ENCODE data around the gene AMIGO1.

Gene AMIGO1

DNA sequence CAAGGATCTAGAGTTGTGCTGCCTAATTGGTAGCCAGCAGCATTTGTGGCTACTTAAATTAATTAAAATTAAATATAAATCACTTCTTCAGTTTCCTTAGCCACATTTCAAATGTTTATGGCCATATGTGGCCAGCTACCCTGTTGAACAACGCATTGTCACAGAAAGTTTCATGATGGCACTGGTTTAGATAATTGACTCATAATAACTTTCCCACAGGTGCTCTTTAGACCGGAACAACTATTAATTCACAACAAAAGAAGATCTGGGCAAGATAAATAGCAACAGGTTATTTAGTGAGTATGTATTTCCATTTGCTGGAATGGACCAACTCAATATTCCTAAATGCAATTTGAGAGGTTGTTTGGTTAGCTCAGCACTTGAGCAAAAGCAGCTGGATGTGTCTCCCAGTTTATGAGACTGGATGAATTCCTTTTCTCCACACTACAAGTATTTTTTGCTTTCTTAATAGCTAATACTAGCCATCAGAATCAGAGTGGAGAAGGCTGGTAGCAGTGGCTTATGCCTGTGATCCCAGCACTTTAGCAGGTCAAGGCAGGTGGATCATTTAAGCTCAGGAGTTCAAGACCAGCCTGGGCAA is 3.7 kb upstream of the AMIGO1 start:
- no peak for TF ChIP-seq FOXP2 (optimal IDR thresholded peaks at IDR 0.05; ENCODE audit: borderline replicate concordance, extremely low read depth, extremely low read length, insufficient read depth)
- no peak for TF ChIP-seq POLR2AphosphoS5 (IDR thresholded peaks at IDR 0.05; ENCODE audit: low read depth, low read length)
- no peak for TF ChIP-seq SIN3A (IDR thresholded peaks at IDR 0.05; ENCODE audit: borderline replicate concordance, insufficient read depth, low read length)
- no peak for TF ChIP-seq TAF1 (IDR thresholded peaks at IDR 0.05; ENCODE audit: borderline replicate concordance, insufficient read depth, low read length)
- TF ChIP-seq, protein P1, sequence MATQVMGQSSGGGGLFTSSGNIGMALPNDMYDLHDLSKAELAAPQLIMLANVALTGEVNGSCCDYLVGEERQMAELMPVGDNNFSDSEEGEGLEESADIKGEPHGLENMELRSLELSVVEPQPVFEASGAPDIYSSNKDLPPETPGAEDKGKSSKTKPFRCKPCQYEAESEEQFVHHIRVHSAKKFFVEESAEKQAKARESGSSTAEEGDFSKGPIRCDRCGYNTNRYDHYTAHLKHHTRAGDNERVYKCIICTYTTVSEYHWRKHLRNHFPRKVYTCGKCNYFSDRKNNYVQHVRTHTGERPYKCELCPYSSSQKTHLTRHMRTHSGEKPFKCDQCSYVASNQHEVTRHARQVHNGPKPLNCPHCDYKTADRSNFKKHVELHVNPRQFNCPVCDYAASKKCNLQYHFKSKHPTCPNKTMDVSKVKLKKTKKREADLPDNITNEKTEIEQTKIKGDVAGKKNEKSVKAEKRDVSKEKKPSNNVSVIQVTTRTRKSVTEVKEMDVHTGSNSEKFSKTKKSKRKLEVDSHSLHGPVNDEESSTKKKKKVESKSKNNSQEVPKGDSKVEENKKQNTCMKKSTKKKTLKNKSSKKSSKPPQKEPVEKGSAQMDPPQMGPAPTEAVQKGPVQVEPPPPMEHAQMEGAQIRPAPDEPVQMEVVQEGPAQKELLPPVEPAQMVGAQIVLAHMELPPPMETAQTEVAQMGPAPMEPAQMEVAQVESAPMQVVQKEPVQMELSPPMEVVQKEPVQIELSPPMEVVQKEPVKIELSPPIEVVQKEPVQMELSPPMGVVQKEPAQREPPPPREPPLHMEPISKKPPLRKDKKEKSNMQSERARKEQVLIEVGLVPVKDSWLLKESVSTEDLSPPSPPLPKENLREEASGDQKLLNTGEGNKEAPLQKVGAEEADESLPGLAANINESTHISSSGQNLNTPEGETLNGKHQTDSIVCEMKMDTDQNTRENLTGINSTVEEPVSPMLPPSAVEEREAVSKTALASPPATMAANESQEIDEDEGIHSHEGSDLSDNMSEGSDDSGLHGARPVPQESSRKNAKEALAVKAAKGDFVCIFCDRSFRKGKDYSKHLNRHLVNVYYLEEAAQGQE (IDR thresholded peaks at IDR 0.05; ENCODE audit: insufficient read depth in 1 of 2, low read depth in 2 of 2, low read length in 2 of 2) = no peak

DNA sequence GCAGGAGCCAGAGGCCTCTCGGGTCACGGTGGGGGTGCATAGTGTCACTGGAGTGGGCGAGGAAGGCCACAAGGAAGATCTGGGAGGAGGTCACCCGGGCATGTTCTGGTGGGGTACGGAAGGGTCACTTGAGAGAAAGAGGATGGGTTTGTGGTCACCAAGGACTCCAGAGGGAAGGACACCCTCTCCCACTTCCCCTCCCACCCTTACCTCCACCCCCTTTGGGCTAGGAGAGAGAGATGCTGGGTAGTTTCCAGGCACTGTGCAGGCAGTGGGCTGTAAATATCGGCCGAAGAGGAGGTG is 703 bp downstream of the AMIGO1 start:
- no peak for TF ChIP-seq TAF1 (IDR thresholded peaks at IDR 0.05; ENCODE audit: borderline replicate concordance, insufficient read depth, low read length)
- TF ChIP-seq, protein P1 (IDR thresholded peaks at IDR 0.05; ENCODE audit: insufficient read depth in 1 of 2, low read depth in 2 of 2, low read length in 2 of 2) = no peak
- no peak for TF ChIP-seq SIN3A (IDR thresholded peaks at IDR 0.05; ENCODE audit: borderline replicate concordance, insufficient read depth, low read length)

- TF ChIP-seq, protein P1 (IDR thresholded peaks at IDR 0.05; ENCODE audit: insufficient read depth in 1 of 2, low read depth in 2 of 2, low read length in 2 of 2) = no peak
- TF ChIP-seq TAF1 (IDR thresholded peaks at IDR 0.05; ENCODE audit: borderline replicate concordance, insufficient read depth, low read length) = no peak
- no peak for TF ChIP-seq FOXP2 (optimal IDR thresholded peaks at IDR 0.05; ENCODE audit: borderline replicate concordance, extremely low read depth, extremely low read length, insufficient read depth)
- TF ChIP-seq SIN3A (IDR thresholded peaks at IDR 0.05; ENCODE audit: borderline replicate concordance, insufficient read depth, low read length) = no peak
- no peak for TF ChIP-seq POLR2AphosphoS5 (IDR thresholded peaks at IDR 0.05; ENCODE audit: low read depth, low read length)
Measured at GRCh38 chr1:109508001-109508872, 1.3 kb downstream of the AMIGO1 start.

DNA sequence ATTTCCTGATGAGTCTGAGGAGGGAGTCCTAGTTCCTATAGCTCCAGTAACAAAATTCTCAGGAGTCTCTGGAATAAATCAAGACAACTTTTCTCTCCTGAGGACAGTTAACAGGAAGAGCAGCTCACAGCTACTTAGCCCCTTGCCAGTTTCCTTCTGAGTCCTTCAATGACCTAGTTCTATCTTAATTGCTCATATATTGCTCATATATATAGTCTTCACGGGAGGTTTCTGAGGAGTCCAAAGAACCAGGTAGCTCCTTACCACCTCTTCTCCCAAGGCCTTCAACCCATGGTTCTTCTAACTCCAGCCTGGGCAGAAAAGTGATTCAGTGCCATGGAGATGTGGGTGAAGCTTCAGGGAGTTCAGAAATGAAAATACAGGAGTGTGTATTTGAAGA is 4.6 kb downstream of the AMIGO1 start:
- no peak for TF ChIP-seq POLR2AphosphoS5 (IDR thresholded peaks at IDR 0.05; ENCODE audit: low read depth, low read length)
- no peak for TF ChIP-seq FOXP2 (optimal IDR thresholded peaks at IDR 0.05; ENCODE audit: borderline replicate concordance, extremely low read depth, extremely low read length, insufficient read depth)
- TF ChIP-seq TAF1 (IDR thresholded peaks at IDR 0.05; ENCODE audit: borderline replicate concordance, insufficient read depth, low read length) = no peak
- TF ChIP-seq, protein P1 (IDR thresholded peaks at IDR 0.05; ENCODE audit: insufficient read depth in 1 of 2, low read depth in 2 of 2, low read length in 2 of 2) = no peak
- no peak for TF ChIP-seq SIN3A (IDR thresholded peaks at IDR 0.05; ENCODE audit: borderline replicate concordance, insufficient read depth, low read length)

All from PFSK-1 (cell line).